HG03558 (cell line): ENCODE data around the gene ATP13A1.
"Not testable (repeated sequence)": the region's sequence is repeated elsewhere in the genome, so short reads cannot be mapped to it uniquely, and the experiment has no call there.

Experiments
- ATAC-seq: cut with Tn5 transposase; IDR thresholded peaks from one replicate; pipeline ENCODE4 v1.9.1; 2021; ENCODE audit warnings: moderate number of reproducible peaks; ENCODE audit not compliant: unreplicated experiment; ENCODE audit errors: extremely low read depth

ATP13A1 gene

GRCh38 chr19:19663256-19664120, at the start of gene ATP13A1:
Gene ATP13A1 (minus strand): TSS chr19:19663676. CDS start chr19:19663666, 10 bp downstream.
- peak; percentile 44 for ATAC-seq

- no peak for ATAC-seq
Observed at GRCh38 chr19:19711934-19712828, 48.7 kb upstream of the ATP13A1 start.

GRCh38 chr19:19711306-19711933, 47.9 kb upstream of the ATP13A1 start:
- no peak for ATAC-seq

- ATAC-seq = no peak
Observed at GRCh38 chr19:19710506-19710905, 47.0 kb upstream of the ATP13A1 start.

- no peak for ATAC-seq
Observed at GRCh38 chr19:19704836-19705235, 41.4 kb upstream of the ATP13A1 start.

- not testable (repeated sequence) for ATAC-seq
Observed at GRCh38 chr19:19700493-19700892, 37.0 kb upstream of the ATP13A1 start.

- no peak for ATAC-seq
Observed at GRCh38 chr19:19697589-19697988, 34.1 kb upstream of the ATP13A1 start.

- ATAC-seq = no peak
Observed at GRCh38 chr19:19696386-19696785, 32.9 kb upstream of the ATP13A1 start.

GRCh38 chr19:19691683-19692082, 28.2 kb upstream of the ATP13A1 start:
- no peak for ATAC-seq

GRCh38 chr19:19689023-19689422, 25.5 kb upstream of the ATP13A1 start:
- ATAC-seq = not testable (repeated sequence)

- no peak for ATAC-seq
Observed at GRCh38 chr19:19687090-19687489, 23.6 kb upstream of the ATP13A1 start.

GRCh38 chr19:19686580-19686979, 23.1 kb upstream of the ATP13A1 start:
- no peak for ATAC-seq

GRCh38 chr19:19686119-19686518, 22.6 kb upstream of the ATP13A1 start:
- ATAC-seq = not testable (repeated sequence)

GRCh38 chr19:19679176-19680073, 15.9 kb upstream of the ATP13A1 start:
- no peak for ATAC-seq

- ATAC-seq = no peak
Observed at GRCh38 chr19:19677579-19677978, 14.1 kb upstream of the ATP13A1 start.

- ATAC-seq = no peak
Observed at GRCh38 chr19:19674315-19674714, 10.8 kb upstream of the ATP13A1 start.

GRCh38 chr19:19672816-19673215, 9.3 kb upstream of the ATP13A1 start:
- ATAC-seq = no peak

GRCh38 chr19:19670070-19670551, 6.6 kb upstream of the ATP13A1 start:
- ATAC-seq = no peak

- ATAC-seq = peak; percentile 46
Observed at GRCh38 chr19:19668230-19669012, 4.9 kb upstream of the ATP13A1 start, which contains the start of gene ZNF101. Gene ZNF101 (plus strand): TSS chr19:19668839. CDS start chr19:19668964, 125 bp downstream.
